Measurements from ENCODE around the gene SDK2. TPM values are rescaled to one million over a fixed set of nuclear protein-coding genes. Genes with fewer than 3 reads are reported as not detected.
"Not testable (repeated sequence)": the region's sequence is repeated elsewhere in the genome, so short reads cannot be mapped to it uniquely, and the experiment has no call there.

SDK2 gene
- total RNA-seq, 1 donor = 17.2 TPM

DNA sequence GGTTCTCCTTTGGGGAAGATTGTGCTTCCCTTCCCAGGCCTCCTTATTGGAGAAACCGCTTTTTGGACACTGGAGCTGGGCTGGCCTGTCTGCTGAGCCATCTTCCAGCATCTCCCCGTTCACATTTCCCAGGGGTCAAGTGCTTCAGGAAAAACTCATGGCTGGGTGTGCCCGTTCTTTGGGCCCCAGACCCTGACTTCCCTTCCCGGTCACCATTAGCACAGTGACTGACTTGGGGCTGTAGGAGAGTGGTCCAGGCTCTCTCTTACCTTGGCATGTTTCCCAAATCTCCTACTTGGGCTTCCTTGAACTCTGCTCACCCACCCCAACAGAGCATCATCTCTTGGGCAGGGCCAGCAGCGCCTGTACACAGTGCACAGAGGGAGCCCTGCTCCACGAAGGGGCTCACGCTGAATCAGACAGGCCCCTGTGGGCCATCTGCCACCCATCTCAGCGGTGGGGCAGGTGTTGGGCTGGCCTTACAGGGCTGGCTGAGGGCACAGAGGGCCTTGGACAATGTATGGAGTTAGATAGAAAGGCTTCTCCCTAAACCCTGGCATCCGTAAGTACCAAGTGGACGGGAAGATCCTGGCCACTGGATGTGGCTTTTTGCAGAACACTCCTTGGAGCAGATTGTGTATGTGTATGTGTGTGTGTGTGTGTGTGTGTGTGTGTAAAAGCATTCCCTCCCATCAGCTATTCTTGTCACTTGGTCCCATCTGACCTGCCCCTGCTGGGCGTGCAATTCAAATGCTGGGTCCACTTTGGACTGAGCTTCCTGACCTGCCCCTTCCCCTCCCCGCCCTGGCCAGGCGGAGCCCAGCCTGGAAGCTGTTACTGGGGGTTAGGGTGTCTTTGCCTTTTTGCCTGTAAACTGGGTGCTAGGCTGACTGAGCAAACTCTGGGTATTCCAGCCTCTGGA is 307.6 kb downstream of the SDK2 start:
- DNase-seq (ENCODE audit: low read depth in 2 of 3, low spot score in 2 of 3) = no peak

DNA sequence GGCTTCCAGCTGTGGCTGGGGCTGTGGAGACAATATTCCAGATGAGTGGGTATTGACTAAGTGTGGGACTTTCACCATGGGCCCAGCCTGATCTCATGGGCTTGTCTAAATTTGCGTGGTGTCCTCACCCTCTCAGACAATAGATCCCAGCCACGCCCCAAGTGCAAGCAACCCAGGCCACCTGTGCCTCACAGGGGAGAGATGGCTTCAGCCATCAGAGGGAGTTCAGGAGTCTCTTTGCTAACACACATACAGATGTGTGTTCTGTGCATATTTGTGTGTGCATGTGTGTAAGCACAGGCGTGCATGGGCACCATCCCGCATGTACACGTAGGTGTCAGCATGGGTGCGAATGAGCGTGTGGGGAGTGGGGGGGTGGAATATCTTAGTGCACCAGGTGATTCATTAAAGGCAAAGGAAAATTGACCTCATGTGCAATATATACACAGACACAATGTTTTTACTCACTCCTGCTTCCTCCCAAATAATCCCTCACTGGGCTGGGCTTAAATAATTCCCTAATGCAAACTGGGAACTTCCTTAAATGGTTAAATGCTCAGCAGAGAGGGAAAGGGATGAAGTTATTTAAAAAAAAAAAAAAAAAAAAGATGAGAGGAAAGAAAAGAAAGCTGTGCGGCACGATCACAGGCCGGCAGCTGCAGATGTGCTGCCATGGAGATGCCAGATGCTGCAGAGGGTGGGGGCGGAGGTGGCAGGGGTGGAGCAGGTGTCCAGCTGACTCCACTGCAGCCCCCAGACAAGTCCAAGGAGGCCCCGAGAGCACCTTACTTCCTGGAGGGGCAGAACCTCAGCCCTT is 308.4 kb downstream of the SDK2 start:
- no peak for DNase-seq (ENCODE audit: low read depth in 2 of 3, low spot score in 2 of 3)

DNA sequence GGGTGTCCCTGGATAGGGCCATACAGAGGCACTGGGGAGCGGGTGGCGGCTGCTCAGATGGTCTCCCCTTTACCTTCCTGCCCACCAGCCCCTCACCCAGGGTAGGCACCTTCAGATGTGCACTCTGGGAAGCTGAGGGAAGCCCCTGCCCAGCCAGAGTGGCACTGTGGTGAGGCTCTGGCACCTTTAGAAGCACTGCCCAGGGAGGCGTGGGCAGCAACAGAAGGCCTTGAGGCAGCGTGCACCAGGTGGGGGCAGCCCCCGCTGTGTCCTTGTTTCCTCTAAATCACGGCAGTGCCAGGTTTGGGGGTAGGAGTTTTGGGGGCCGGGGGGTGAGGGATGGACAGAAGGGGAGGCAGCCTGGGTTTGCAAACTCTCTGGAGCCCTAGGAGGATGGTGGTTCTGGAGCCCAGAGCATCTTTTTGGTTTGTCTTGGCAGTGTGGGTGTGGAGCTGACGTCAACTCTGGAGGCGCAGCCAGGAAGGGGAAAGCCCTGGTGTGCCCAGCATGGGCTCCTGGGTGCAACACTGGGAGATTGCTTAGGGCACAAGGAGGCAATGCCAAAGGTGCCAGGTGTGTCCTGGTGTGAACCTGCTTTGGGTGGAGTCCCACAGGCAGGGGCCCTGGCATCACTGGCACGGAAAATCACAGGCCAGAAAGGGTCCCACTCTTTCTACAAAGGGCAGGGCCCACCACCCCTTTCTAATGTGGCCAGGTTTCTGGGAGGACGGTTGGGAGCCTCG is 309.3 kb downstream of the SDK2 start:
- no peak for DNase-seq (ENCODE audit: low read depth in 2 of 3, low spot score in 2 of 3)

DNA sequence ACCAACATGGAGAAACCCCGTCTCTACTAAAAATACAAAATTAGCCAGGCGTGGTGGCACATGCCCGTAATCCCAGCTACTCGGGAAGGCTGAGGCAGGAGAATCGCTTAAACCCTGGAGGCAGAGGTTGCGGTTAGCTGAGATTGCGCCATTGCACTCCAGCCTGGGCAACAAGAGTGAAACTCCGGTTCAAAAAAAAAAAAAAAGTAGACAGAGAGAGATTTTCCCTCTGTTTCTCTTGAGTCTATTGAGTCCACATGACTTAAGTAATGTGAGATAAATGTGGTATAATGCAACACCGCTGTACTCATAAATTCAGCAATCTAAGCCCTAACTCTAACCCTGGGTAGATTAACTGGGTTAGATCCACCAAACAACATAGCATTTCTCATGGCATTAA is 310.8 kb downstream of the SDK2 start:
- not testable (repeated sequence) for DNase-seq (ENCODE audit: low read depth in 2 of 3, low spot score in 2 of 3)

- no peak for DNase-seq (ENCODE audit: low read depth in 2 of 3, low spot score in 2 of 3)
These were observed 313.2 kb downstream of the SDK2 start for GRCh38 chr17:73331060-73331459.

DNA sequence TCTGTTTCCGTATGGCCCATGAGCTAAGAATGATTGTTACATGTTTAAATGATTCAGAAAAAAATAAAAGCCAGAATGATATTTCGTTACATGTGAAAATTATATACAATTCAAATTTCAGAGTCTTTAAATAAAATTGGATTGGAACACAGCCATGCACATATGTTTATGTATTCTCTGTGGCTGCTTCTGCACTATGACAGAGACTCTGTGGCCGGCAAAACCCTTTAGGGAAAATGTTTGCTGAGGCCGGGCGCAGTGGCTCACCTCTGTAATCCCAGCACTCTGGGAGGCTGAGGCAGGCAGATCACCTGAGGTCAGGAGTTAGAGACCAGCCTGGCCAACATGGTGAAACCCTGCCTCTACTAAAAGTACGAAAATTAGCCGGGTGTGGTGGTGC is 316.6 kb downstream of the SDK2 start:
- no peak for DNase-seq (ENCODE audit: low read depth in 2 of 3, low spot score in 2 of 3)

DNA sequence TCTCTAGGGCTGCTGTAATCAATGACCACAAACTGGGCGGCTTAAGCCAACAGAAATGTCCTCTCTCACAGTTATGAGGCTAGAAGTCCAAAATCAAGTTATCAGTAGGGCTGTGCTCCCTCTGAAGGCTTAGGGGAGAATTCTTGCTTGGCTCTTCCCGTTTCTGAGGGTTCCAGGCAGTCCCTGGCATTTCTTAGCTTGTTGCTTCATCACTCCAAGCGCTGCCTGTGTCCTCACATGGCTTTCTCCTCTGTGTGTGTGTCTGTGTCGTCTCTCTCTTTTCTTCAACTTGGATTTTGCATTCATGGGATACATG is 318.8 kb downstream of the SDK2 start:
- no peak for DNase-seq (ENCODE audit: low read depth in 2 of 3, low spot score in 2 of 3)

DNA sequence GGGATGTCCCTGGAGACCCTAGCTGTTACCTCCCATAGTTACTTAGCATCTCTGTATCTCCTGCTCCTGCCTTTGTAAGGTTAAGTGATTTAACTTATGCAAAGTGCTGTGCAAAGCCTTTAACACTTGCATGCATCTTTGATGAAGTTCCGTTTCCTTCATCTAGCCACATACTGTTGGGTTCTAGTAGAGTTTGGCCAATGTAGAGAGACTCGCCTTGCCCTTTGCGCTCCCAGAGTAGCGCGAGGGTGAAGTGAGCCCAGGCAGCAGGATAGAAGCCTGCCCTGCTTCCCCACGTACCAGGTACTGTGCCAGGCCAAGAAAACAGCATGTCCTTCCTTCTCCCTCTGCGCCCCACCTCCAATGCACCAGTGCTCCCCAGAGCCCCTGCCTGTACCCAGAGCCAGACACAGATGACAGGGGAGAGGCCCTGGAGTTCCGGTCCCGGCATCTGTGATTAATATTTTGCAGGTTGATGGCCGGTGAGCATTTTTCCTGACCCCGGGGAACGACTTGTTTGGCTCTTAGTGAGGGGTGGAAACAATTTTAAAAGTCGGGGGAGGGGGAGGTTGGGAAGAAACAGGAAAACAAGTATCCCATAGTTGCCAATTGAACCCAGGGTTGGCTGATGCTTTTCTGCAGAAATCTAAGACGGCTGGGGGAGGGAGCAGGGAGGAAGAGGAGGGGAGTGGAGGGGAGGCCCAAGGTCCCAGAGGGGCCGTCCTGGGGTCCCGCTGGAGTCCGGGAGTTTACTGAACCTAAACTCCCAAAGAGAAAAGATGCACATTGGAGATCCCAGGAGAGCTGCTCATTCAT is 319.3 kb downstream of the SDK2 start:
- DNase-seq (ENCODE audit: low read depth in 2 of 3, low spot score in 2 of 3) = no peak

- DNase-seq (ENCODE audit: low read depth in 2 of 3, low spot score in 2 of 3) = no peak
These were observed 320.1 kb downstream of the SDK2 start for GRCh38 chr17:73324160-73324475.

DNA sequence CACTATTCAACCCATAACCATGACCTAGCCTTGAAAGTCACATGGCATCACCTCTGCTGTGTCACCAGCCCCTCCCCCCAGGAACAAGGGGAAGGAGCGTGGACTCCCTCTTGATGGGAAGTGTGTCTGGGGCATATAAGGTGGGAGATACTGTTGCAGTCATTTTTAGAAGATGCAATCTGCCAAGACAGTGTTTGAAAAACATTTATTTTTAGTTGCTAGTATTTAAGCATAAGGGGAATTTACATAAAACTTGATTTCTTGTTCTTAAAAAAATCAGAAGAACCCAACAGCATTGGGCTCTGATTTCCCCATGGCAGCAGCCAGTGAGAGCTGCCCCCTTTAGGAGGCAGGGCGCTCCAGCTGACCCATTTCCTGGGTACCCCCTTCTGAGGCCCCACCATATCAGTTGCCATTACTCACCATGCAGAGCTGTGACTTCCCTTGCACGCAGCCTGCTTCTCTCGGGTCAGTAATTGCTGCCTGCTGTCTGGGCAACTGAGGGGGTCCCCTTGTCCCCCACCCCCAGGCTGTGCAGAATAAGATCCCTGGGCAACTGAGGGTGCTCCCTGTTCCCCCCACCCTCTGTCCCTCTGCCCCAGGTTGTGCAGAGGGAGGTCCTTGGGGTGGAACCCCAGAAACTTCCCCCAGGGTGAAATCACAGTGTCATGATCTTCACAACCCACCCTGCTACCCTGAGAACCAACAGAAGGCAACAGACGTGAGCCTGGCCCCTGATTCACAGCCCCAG is 320.7 kb downstream of the SDK2 start:
- DNase-seq (ENCODE audit: low read depth in 2 of 3, low spot score in 2 of 3) = no peak

- no peak for DNase-seq (ENCODE audit: low read depth in 2 of 3, low spot score in 2 of 3)
These were observed 323.5 kb downstream of the SDK2 start for GRCh38 chr17:73320601-73321264.

DNA sequence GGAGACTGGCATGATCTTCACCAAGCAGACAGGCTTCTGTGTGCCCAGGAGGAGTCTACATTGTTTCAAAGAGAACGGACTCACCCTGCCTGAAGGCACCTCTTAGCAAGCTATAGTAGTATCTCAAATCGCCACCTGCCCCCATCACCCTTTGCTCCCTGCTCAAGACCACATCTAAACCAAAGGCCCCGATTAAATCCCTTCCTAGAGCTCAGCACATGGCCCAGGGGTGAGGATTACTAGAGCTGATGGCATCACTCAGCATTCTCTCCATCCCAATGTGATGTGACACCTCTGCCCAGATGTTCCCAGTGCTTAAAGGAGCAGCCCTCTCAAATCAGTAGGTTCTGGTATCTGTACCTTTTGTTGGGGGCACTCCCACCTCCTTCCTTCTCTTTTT is 324.5 kb downstream of the SDK2 start:
- DNase-seq (ENCODE audit: low read depth in 2 of 3, low spot score in 2 of 3) = no peak

- DNase-seq (ENCODE audit: low read depth in 2 of 3, low spot score in 2 of 3) = no peak
These were observed 325.4 kb downstream of the SDK2 start for GRCh38 chr17:73318836-73319235.

DNA sequence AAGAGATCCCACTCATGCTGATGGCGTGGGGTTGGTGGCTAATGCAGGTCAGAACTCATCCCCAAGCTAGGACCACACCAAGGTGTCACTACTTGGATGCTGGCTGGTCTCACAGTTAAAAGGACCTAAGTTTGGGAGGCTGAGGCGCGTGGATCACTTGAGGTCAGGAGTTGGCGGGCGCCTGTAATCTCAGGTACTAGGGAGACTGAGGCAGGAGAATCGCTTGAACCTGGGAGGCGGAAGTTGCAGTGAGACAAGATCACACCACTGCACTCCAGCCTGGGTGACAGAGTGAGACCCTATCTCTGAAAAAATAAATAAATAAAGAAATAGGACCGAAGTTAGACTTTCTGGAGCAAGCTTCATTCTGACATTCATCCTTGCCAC is 325.8 kb downstream of the SDK2 start:
- no peak for DNase-seq (ENCODE audit: low read depth in 2 of 3, low spot score in 2 of 3)

- DNase-seq (ENCODE audit: low read depth in 2 of 3, low spot score in 2 of 3) = no peak
These were observed 326.5 kb downstream of the SDK2 start for GRCh38 chr17:73317513-73318426.

DNA sequence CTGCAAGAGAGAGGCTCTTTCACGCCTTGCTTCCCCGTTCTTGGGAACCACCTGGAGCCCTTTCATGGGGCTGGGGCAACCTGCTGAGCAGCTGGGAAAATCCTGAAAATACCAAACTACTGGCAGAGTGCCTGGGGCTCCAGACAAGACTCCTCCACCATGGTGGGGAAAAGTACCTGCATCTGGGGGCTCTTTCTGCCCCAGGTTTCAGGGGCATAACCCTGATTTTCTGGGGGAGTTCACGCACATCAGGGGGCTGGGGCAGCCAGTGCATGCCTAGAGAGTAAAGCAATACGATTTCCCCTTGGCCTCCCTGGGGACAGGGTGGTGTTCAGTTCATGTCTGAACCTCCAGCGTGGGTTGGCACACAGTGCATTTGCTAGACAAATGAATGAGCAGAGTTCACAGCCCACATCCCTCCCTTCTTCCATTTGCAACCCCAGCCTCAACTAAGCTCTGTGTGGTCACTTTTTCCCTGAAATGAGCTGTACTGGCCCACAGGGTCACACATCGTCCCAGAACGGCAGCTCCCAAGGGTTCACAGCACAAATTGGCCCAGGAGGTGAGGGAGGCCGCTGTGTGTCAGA is 327.2 kb downstream of the SDK2 start:
- DNase-seq (ENCODE audit: low read depth in 2 of 3, low spot score in 2 of 3) = no peak

DNA sequence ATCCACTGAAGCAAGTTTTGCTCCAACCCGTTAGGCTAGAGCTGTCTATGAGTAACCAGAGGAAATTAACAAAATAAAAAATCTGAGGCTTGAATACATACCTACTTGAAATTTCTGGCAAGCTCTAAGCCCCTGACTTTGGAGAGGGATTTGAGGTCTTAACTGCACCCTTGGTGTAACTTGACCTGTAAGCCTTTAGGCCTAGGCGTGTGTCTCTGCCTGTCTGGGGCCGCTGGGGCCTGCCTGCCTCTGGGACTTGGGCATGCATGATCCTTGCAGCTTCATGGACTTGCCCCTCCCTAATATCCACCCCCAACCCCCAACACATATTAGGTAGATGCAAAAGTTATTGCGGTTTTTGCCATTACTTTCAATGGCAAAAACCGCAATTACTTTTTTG is 328.8 kb downstream of the SDK2 start:
- no peak for DNase-seq (ENCODE audit: low read depth in 2 of 3, low spot score in 2 of 3)

DNA sequence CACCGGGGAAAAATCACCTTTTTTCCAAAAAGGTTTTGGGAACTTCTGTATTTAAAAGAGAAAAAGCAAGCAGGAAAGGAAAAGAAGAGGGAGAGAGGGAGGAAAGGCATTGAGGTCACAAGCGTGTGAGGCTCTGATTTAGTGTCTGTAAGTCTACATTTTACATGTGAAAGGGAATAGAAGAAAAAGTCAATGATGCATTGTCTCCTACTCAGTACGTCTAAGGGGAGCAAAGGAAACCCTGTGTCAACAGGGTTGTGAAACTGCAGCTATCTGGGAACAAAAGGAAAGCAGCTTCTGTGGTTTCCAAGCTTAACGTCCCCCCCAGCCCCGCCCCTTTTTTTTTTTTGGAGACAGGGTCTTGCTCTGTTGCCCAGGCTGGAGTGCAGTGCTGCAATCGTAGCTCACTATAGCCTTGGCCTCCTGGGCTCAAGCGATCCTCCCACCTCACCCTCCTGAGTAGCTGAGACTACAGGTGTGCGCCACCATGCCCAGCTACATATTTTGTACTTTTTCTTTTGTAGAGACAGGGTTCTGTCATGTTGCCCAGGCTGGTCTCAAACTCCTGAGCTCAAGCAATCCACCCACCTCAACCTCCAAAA is 330.6 kb downstream of the SDK2 start:
- DNase-seq (ENCODE audit: low read depth in 2 of 3, low spot score in 2 of 3) = no peak
